Measurements from ENCODE around the gene AP3B1. TPM values are rescaled to one million over a fixed set of nuclear protein-coding genes. Genes with fewer than 3 reads are reported as not detected.

Gene AP3B1
- total and polyA plus RNA-seq, 2 of the 8 experiments (the other 6 are each of a cell fraction or from before 2014, with no cell fraction given): 45.8 to 48.3 TPM

- TF ChIP-seq, protein P1, sequence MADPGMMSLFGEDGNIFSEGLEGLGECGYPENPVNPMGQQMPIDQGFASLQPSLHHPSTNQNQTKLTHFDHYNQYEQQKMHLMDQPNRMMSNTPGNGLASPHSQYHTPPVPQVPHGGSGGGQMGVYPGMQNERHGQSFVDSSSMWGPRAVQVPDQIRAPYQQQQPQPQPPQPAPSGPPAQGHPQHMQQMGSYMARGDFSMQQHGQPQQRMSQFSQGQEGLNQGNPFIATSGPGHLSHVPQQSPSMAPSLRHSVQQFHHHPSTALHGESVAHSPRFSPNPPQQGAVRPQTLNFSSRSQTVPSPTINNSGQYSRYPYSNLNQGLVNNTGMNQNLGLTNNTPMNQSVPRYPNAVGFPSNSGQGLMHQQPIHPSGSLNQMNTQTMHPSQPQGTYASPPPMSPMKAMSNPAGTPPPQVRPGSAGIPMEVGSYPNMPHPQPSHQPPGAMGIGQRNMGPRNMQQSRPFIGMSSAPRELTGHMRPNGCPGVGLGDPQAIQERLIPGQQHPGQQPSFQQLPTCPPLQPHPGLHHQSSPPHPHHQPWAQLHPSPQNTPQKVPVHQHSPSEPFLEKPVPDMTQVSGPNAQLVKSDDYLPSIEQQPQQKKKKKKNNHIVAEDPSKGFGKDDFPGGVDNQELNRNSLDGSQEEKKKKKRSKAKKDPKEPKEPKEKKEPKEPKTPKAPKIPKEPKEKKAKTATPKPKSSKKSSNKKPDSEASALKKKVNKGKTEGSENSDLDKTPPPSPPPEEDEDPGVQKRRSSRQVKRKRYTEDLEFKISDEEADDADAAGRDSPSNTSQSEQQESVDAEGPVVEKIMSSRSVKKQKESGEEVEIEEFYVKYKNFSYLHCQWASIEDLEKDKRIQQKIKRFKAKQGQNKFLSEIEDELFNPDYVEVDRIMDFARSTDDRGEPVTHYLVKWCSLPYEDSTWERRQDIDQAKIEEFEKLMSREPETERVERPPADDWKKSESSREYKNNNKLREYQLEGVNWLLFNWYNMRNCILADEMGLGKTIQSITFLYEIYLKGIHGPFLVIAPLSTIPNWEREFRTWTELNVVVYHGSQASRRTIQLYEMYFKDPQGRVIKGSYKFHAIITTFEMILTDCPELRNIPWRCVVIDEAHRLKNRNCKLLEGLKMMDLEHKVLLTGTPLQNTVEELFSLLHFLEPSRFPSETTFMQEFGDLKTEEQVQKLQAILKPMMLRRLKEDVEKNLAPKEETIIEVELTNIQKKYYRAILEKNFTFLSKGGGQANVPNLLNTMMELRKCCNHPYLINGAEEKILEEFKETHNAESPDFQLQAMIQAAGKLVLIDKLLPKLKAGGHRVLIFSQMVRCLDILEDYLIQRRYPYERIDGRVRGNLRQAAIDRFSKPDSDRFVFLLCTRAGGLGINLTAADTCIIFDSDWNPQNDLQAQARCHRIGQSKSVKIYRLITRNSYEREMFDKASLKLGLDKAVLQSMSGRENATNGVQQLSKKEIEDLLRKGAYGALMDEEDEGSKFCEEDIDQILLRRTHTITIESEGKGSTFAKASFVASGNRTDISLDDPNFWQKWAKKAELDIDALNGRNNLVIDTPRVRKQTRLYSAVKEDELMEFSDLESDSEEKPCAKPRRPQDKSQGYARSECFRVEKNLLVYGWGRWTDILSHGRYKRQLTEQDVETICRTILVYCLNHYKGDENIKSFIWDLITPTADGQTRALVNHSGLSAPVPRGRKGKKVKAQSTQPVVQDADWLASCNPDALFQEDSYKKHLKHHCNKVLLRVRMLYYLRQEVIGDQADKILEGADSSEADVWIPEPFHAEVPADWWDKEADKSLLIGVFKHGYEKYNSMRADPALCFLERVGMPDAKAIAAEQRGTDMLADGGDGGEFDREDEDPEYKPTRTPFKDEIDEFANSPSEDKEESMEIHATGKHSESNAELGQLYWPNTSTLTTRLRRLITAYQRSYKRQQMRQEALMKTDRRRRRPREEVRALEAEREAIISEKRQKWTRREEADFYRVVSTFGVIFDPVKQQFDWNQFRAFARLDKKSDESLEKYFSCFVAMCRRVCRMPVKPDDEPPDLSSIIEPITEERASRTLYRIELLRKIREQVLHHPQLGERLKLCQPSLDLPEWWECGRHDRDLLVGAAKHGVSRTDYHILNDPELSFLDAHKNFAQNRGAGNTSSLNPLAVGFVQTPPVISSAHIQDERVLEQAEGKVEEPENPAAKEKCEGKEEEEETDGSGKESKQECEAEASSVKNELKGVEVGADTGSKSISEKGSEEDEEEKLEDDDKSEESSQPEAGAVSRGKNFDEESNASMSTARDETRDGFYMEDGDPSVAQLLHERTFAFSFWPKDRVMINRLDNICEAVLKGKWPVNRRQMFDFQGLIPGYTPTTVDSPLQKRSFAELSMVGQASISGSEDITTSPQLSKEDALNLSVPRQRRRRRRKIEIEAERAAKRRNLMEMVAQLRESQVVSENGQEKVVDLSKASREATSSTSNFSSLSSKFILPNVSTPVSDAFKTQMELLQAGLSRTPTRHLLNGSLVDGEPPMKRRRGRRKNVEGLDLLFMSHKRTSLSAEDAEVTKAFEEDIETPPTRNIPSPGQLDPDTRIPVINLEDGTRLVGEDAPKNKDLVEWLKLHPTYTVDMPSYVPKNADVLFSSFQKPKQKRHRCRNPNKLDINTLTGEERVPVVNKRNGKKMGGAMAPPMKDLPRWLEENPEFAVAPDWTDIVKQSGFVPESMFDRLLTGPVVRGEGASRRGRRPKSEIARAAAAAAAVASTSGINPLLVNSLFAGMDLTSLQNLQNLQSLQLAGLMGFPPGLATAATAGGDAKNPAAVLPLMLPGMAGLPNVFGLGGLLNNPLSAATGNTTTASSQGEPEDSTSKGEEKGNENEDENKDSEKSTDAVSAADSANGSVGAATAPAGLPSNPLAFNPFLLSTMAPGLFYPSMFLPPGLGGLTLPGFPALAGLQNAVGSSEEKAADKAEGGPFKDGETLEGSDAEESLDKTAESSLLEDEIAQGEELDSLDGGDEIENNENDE (IDR thresholded peaks at IDR 0.05; ENCODE audit: insufficient replicate concordance, low read length): no peak
- TF ChIP-seq RFX5 (IDR thresholded peaks at IDR 0.05; ENCODE audit: borderline replicate concordance, low read depth, low read length) (no peak), EGR1 (IDR thresholded peaks at IDR 0.05; ENCODE audit: borderline replicate concordance, low read depth, low read length) (no peak), SP2 (IDR thresholded peaks at IDR 0.05; ENCODE audit: low read length) (no peak), POLR2AphosphoS5 (IDR thresholded peaks at IDR 0.05; ENCODE audit: low read depth, low read length) (no peak)
- TF ChIP-seq, protein P2, sequence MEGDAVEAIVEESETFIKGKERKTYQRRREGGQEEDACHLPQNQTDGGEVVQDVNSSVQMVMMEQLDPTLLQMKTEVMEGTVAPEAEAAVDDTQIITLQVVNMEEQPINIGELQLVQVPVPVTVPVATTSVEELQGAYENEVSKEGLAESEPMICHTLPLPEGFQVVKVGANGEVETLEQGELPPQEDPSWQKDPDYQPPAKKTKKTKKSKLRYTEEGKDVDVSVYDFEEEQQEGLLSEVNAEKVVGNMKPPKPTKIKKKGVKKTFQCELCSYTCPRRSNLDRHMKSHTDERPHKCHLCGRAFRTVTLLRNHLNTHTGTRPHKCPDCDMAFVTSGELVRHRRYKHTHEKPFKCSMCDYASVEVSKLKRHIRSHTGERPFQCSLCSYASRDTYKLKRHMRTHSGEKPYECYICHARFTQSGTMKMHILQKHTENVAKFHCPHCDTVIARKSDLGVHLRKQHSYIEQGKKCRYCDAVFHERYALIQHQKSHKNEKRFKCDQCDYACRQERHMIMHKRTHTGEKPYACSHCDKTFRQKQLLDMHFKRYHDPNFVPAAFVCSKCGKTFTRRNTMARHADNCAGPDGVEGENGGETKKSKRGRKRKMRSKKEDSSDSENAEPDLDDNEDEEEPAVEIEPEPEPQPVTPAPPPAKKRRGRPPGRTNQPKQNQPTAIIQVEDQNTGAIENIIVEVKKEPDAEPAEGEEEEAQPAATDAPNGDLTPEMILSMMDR (IDR thresholded peaks at IDR 0.05; ENCODE audit: control extremely low read depth in 1 of 3, insufficient read depth in 1 of 3, low read depth in 1 of 3, low read length in 3 of 3): no peak
Measured at GRCh38 chr5:78336698-78337097, 42.2 kb upstream of the AP3B1 start (continued).

All from H1 (cell line).